T-cell (primary cell): Measurements from ENCODE around the gene KPNB1. TPM values are rescaled to one million over a fixed set of nuclear protein-coding genes. Genes with fewer than 3 reads are reported as not detected.
A peak's percentile ranks its signal among the peaks of the same experiment; 100 is the strongest.

Source experiments
- ATAC-seq, 4 experiments: fragments of 200-7000 bp in 3 of 4; fragments of 150-1000 bp in 1 of 4; cut with Tn5 transposase; replicated peaks in 1 of 4; 1 replicate in 3 of 4; 2 replicates in 1 of 4; pipeline ENCODE4 v1.10.0; 2021; ENCODE audit warnings: moderate library complexity in 3 of 4, mild to moderate bottlenecking in 2 of 4, moderate number of reproducible peaks in 1 of 4
- CTCF ChIA-PET, 2 donors: fragments of 300-600 bp; sonication (Branson Sonifier 250); formaldehyde crosslinking; loops; one replicate each; lab custom pipeline; 2022; ENCODE audit warnings: antibody characterized with exemption in 2 of 2; lab: Charles Lee
- POLR2A ChIA-PET, 2 donors: fragments of 300-600 bp; sonication (Branson Sonifier 250); formaldehyde crosslinking; loops; one replicate each; lab custom pipeline; 2022; ENCODE audit warnings: antibody characterized with exemption in 2 of 2; lab: Charles Lee
- DNase-seq, 35 experiments: peaks; one replicate each; pipeline versions ENCODE4 v3.0.0 to v3.0.0-alpha.2; 2013 to 2023
- H3K27ac ChIP-seq: one replicate; pipeline ENCODE4 v1.5.1; 2013; ENCODE audit warnings: low read length
- H3K27me3 ChIP-seq, 2 experiments: replicated peaks in 1 of 2; 1 replicate in 1 of 2; 2 replicates in 1 of 2; pipeline versions ENCODE4 v1.6.1 to v1.7.0; 2013; ENCODE audit warnings: low read length in 1 of 2, mixed read lengths in 1 of 2; ENCODE audit not compliant: control insufficient read depth in 2 of 2, insufficient read depth in 2 of 2; ENCODE audit errors: extremely low read depth in 1 of 2
- H3K36me3 ChIP-seq, 2 donors: 1 replicate in 1 of 2; 2 replicates in 1 of 2; pipeline versions ENCODE4 v1.6.1 to v1.7.0; 2013; ENCODE audit warnings: low read length in 1 of 2; ENCODE audit not compliant: control insufficient read depth in 2 of 2, insufficient read depth in 1 of 2; ENCODE audit errors: extremely low read depth in 1 of 2
- H3K4me1 ChIP-seq, 2 experiments: 1 replicate in 1 of 2; 2 replicates in 1 of 2; pipeline versions ENCODE4 v1.6.1 to v1.7.0; 2013; ENCODE audit warnings: low read length in 2 of 2, mixed read lengths in 1 of 2; ENCODE audit not compliant: insufficient read depth in 2 of 2, control insufficient read depth in 1 of 2; ENCODE audit errors: extremely low read depth in 1 of 2
- H3K4me3 ChIP-seq, 2 donors: 1 replicate in 1 of 2; 2 replicates in 1 of 2; pipeline versions ENCODE4 v1.5.1 to v1.7.0; 2013; ENCODE audit warnings: mild to moderate bottlenecking in 2 of 2, low read length in 1 of 2, moderate library complexity in 1 of 2; ENCODE audit not compliant: control insufficient read depth in 1 of 2; ENCODE audit errors: extremely low read depth in 1 of 2
- H3K9me3 ChIP-seq: 2 replicates; pipeline ENCODE4 v1.7.0; 2013
- H3K27ac Mint-ChIP-seq, 2 donors: one replicate each; pipeline ENCODE4 v1.8.0; 2020 to 2021; ENCODE audit warnings: mild to moderate bottlenecking in 2 of 2, mixed read lengths in 2 of 2
- H3K27me3 Mint-ChIP-seq, 2 donors: one replicate each; pipeline ENCODE4 v1.8.0; 2021 to 2022; ENCODE audit warnings: mixed read lengths in 2 of 2
- H3K36me3 Mint-ChIP-seq: one replicate; pipeline ENCODE4 v1.8.0; 2021; ENCODE audit warnings: mixed read lengths
- H3K4me1 Mint-ChIP-seq, 3 donors: one replicate each; pipeline ENCODE4 v1.8.0; 2020 to 2022; ENCODE audit warnings: mixed read lengths in 3 of 3, mild to moderate bottlenecking in 1 of 3
- H3K4me3 Mint-ChIP-seq, 3 donors: one replicate each; pipeline ENCODE4 v1.8.0; 2020 to 2022; ENCODE audit warnings: mild to moderate bottlenecking in 3 of 3, mixed read lengths in 3 of 3, moderate library complexity in 3 of 3
- H3K9me3 Mint-ChIP-seq, 3 donors: one replicate each; pipeline ENCODE4 v1.8.0; 2020 to 2022; ENCODE audit warnings: mixed read lengths in 3 of 3
- WGBS: methylation state at CpG from one replicate; pipeline ENCODE4 v1.1.5; 2013; ENCODE audit warnings: missing lambda C conversion rate; ENCODE audit not compliant: insufficient coverage; 5-methylcytosine and 5-hydroxymethylcytosine counted together
- total RNA-seq, 35 experiments: library from RNA in 6 of 35; stranded (reverse) in 6 of 35; fragments of 120-200 nt in 1 of 35; gene quantifications; one replicate each; pipeline versions ENCODE4 v1.2.1 to v1.2.4 and lab custom pipeline; 2013 to 2026

KPNB1 gene
- total RNA-seq, 5 donors from 2014 or later (not counting 1 experiment from before 2014, with no cell fraction given) = 216 to 262 (median 240) TPM

- Histone ChIP-seq H3K4me1 (peaks cover 41 to 82% of the 10 kb centered on the region in 2 experiments), H3K4me3 (no peak overlapping the region), H3K9me3 (no peaks in the 10 kb centered on the region), H3K27ac (no peak overlapping the region), H3K36me3 (peaks cover 0 to 7% of the 10 kb centered on the region in 2 donors), H3K27me3 (peaks cover 0 to 6% of the 10 kb centered on the region in 2 experiments)
- POLR2A ChIA-PET = interaction anchor here (0.5 to 0.6 kb wide), 2 partner anchors 228 to 852 kb away, joined by 3 to 4 read pairs; no protein-coding TSS in a partner anchor
- H3K27ac Mint-ChIP-seq = no peak overlapping the region
- DNase-seq (no peak), ATAC-seq (no peak)
- H3K4me3 Mint-ChIP-seq = no peak overlapping the region
- H3K27me3 Mint-ChIP-seq = no peaks in the 10 kb centered on the region
- no peaks in the 10 kb centered on the region for H3K9me3 Mint-ChIP-seq
- CTCF ChIA-PET = interaction anchor here in 1 of 2 donors (0.6 kb wide), 1 partner anchor 9 kb away, joined by 4 read pairs; no protein-coding TSS in a partner anchor
- H3K36me3 Mint-ChIP-seq = peaks cover 12% of the 10 kb centered on the region
- peaks cover 41 to 63% (median 52%) of the 10 kb centered on the region in 3 donors for H3K4me1 Mint-ChIP-seq
- WGBS = 100% methylated on average over 7 of the region's 31 CpGs
These were observed 58.7 kb downstream of the KPNB1 start for GRCh38 chr17:47708312-47708863.

DNA sequence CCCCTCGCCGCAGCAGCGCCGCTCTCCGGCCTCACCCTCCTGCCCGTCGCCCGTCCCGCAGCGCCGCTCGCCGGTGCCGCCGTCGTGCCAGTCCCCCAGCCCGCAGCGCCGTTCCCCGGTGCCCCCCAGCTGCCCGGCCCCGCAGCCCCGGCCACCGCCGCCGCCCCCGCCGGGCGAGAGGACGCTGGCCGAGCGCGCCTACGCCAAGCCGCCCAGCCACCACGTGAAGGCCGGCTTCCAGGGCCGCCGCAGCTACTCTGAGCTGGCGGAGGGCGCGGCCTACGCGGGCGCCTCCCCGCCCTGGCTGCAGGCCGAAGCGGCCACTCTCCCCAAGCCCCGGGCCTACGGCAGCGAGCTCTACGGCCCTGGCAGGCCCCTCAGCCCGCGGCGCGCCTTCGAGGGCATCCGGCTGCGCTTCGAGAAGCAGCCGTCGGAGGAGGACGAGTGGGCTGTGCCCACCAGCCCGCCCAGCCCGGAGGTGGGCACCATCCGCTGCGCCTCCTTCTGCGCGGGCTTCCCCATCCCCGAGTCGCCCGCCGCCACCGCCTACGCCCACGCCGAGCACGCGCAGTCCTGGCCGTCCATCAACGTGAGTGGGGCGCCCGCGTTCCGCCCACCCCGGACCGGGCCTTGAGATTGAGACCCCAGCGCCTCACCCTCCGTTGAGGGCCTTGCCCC, 59.3 kb downstream of the KPNB1 start:
- ChIA-PET CTCF (no interaction called here), POLR2A (interaction anchor here in 1 of 2 donors (0.5 kb wide), 1 partner anchor 852 kb away, joined by 4 read pairs; no protein-coding TSS in a partner anchor)
- Histone ChIP-seq H3K4me1 (peaks cover 35 to 82% of the 10 kb centered on the region in 2 experiments), H3K36me3 (peaks cover 0 to 7% of the 10 kb centered on the region in 2 donors), H3K9me3 (no peaks in the 10 kb centered on the region), H3K4me3 (no peak overlapping the region), H3K27me3 (peaks cover 0 to 6% of the 10 kb centered on the region in 2 experiments), H3K27ac (no peak overlapping the region)
- Mint-ChIP-seq H3K27ac (no peak overlapping the region), H3K4me1 (peaks cover 35 to 63% (median 48%) of the 10 kb centered on the region in 3 donors), H3K4me3 (no peak overlapping the region), H3K9me3 (no peaks in the 10 kb centered on the region), H3K36me3 (peaks cover 12% of the 10 kb centered on the region), H3K27me3 (no peaks in the 10 kb centered on the region)
- DNase-seq = no peak
- no peak for ATAC-seq
- 97% methylated on average over 87 of the region's 89 CpGs for WGBS

DNA sequence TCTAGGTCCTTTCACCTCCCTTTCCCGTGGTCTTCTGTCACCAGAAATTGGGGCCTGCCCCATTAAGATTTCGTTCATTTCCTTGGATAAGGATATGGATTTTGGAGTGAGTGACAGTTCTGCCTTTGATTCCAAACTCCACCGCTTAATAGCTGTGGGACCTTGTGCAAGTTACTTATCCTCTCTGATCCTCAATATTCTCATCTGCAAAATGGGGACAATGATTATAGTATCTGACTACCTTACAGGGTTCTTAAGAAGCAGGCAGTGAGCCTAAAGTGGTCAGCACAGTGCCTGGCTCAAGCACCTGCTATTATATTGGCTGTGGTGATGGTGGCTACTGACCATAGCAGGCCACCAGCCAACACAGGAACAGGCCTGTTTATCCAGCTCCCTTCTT, 59.9 kb downstream of the KPNB1 start:
- Mint-ChIP-seq H3K9me3 (no peaks in the 10 kb centered on the region), H3K27ac (no peak overlapping the region), H3K4me3 (no peak overlapping the region), H3K4me1 (peaks cover 29 to 63% (median 48%) of the 10 kb centered on the region in 3 donors), H3K36me3 (peaks cover 12% of the 10 kb centered on the region), H3K27me3 (no peaks in the 10 kb centered on the region)
- Histone ChIP-seq H3K27ac (no peak overlapping the region), H3K4me1 (peaks cover 29 to 82% of the 10 kb centered on the region in 2 experiments), H3K9me3 (no peaks in the 10 kb centered on the region), H3K27me3 (peaks cover 0 to 6% of the 10 kb centered on the region in 2 experiments), H3K36me3 (peaks cover 0 to 7% of the 10 kb centered on the region in 2 donors), H3K4me3 (no peak overlapping the region)
- ATAC-seq = no peak
- CTCF ChIA-PET = interaction anchor here in 1 of 2 donors (0.6 kb wide), 1 partner anchor 596 kb away, joined by 4 read pairs; no protein-coding TSS in a partner anchor
- DNase-seq = no peak
- no CpG with 5 or more reads among the region's 3 CpGs for WGBS
- POLR2A ChIA-PET = no interaction called here

DNA sequence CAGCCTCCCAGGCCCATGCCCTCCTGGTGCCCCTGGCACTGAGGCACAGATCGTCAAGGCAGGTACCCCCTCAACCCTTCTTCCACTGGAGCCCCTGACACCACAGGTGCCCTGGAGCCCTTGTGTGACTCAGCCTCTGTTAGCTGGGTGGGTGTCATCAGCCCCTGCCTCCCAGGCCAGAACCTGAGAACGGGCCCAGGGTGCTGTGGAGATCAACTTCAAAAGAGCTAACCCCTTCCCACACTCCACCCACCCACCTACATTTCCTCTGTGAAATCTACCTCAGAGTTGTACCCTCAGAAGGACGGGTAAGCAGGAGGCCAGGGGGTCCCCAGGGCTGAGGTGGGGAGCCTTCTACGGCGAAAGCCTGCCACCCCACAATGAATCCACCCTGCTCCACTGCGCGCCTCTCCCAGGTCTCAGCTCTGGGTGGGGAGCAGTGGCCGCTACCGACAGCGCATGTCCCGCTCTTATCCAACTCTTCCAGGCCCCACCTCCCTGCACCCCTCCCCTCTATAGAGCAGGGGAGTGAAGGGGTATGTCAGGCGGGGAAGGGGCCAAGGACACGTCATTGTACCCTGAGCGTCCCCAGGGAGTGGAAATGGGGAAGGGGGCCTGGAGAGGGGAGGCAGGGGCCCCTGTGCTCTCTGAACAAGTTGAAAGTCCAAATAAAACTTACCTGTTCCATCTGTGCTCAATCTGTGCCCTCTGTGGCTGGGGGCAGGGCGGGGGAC, 61.8 kb downstream of the KPNB1 start:
- POLR2A ChIA-PET = interaction anchor here in 1 of 2 donors (0.6 kb wide), 1 partner anchor 912 kb away, joined by 3 read pairs; no protein-coding TSS in a partner anchor
- H3K9me3 ChIP-seq = no peaks in the 10 kb centered on the region
- H3K27me3 ChIP-seq = peaks cover 0 to 6% of the 10 kb centered on the region in 2 experiments
- Mint-ChIP-seq H3K27ac (no peak overlapping the region), H3K4me3 (no peak overlapping the region), H3K4me1 (peaks cover 19 to 62% (median 44%) of the 10 kb centered on the region in 3 donors), H3K9me3 (no peaks in the 10 kb centered on the region), H3K36me3 (peaks cover 12% of the 10 kb centered on the region), H3K27me3 (no peaks in the 10 kb centered on the region)
- peaks cover 0 to 7% of the 10 kb centered on the region in 2 donors for H3K36me3 ChIP-seq
- DNase-seq = no peak
- peaks cover 15 to 82% of the 10 kb centered on the region in 2 experiments for H3K4me1 ChIP-seq
- ATAC-seq = no peak
- no peak overlapping the region for H3K27ac ChIP-seq
- no peak overlapping the region for H3K4me3 ChIP-seq
- 64% methylated on average over 4 of the region's 15 CpGs for WGBS
- CTCF ChIA-PET = interaction anchor here in 1 of 2 donors (0.6 kb wide), 1 partner anchor 141 kb away, joined by 11 read pairs; no protein-coding TSS in a partner anchor

DNA sequence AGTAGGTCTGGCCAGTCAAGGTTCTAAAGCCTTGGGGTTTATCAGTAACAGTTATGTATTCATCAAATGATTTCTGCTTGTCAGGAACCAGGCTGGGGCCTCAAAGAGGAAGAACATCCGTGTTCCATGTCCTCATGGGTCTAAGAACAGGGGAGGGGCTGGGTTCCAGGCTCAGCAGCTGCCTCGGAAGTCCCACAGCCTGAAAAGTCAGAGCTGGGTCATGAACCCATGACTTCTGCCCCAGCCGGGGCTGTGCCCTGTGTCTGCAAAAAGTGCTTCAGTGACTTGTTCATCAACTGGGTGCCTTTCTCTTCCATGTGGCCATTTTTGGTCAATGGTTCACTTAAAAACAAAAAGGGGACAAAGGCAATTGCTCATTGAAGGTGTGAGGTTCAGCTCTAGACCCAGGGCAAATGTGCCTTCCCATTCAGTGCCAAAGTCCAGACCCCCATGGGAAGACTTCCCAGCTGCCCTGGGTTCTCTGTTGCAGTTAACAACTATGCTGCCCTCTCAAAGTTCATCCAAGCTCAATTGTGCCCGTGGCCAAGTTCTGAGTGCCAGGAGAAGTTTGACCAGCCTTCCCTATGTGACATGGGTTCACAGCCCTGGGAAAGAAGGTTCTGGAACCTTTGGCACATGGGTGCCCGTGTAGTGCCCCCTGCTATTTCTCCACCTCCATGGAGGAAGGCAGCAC, 62.8 kb downstream of the KPNB1 start:
- ChIA-PET CTCF (no interaction called here), POLR2A (no interaction called here)
- H3K36me3 Mint-ChIP-seq = peaks cover 12% of the 10 kb centered on the region
- ATAC-seq (no peak), DNase-seq (no peak)
- H3K9me3 ChIP-seq = no peaks in the 10 kb centered on the region
- peaks cover 0 to 7% of the 10 kb centered on the region in 2 donors for H3K36me3 ChIP-seq
- H3K9me3 Mint-ChIP-seq = no peaks in the 10 kb centered on the region
- H3K4me3 ChIP-seq = no peak overlapping the region
- 69% methylated on average over 5 of the region's 5 CpGs for WGBS
- peaks cover 5 to 82% of the 10 kb centered on the region in 2 experiments for H3K4me1 ChIP-seq
- no peaks in the 10 kb centered on the region for H3K27me3 Mint-ChIP-seq
- peak overlapping the region; percentile 23 for H3K27ac ChIP-seq
- H3K27me3 ChIP-seq = peaks cover 0 to 6% of the 10 kb centered on the region in 2 experiments
- H3K4me3 Mint-ChIP-seq = no peak overlapping the region
- H3K4me1 Mint-ChIP-seq = peaks cover 10 to 62% (median 41%) of the 10 kb centered on the region in 3 donors
- H3K27ac Mint-ChIP-seq = peak overlapping the region in 1 of 2 donors; percentile 13
